Activated CD8-positive, alpha-beta memory T cell treated with anti-CD3 and anti-CD28 coated beads, Interleukin-2, amount 50 U/mL, for 48 hours (primary cell): Measurements from ENCODE around the gene BLOC1S6.

Experiments
- DNase-seq: peaks from one replicate; pipeline ENCODE4 v3.0.0-alpha.2; 2020

The BLOC1S6 gene

GRCh38 chr15:45588219-45588875 is 1.2 kb downstream of the BLOC1S6 start:
- no peak for DNase-seq

GRCh38 chr15:45589256-45589655 is 2.1 kb downstream of the BLOC1S6 start:
- DNase-seq: no peak

GRCh38 chr15:45594319-45594718 is 7.1 kb downstream of the BLOC1S6 start:
- DNase-seq: no peak

GRCh38 chr15:45594835-45595530 is 7.8 kb downstream of the BLOC1S6 start:
- DNase-seq: no peak

- DNase-seq: no peak
Observed at GRCh38 chr15:45603881-45604280, 16.7 kb downstream of the BLOC1S6 start.

- DNase-seq: no peak
Observed at GRCh38 chr15:45604326-45604725, 17.1 kb downstream of the BLOC1S6 start.

- DNase-seq: no peak
Observed at GRCh38 chr15:45606413-45606812, 19.2 kb downstream of the BLOC1S6 start.

- no peak for DNase-seq
Observed at GRCh38 chr15:45606841-45607240, 19.7 kb downstream of the BLOC1S6 start.

- DNase-seq: no peak
Observed at GRCh38 chr15:45611305-45611704, 24.1 kb downstream of the BLOC1S6 start.

- no peak for DNase-seq
Observed at GRCh38 chr15:45612790-45613415, 25.7 kb downstream of the BLOC1S6 start.

- DNase-seq: no peak
Observed at GRCh38 chr15:45616901-45617323, 29.7 kb downstream of the BLOC1S6 start.

- peak; percentile 58 for DNase-seq
Observed at GRCh38 chr15:45618813-45619212, 31.6 kb downstream of the BLOC1S6 start.

- DNase-seq: no peak
Observed at GRCh38 chr15:45628136-45628535, 41.0 kb downstream of the BLOC1S6 start.

GRCh38 chr15:45630917-45631691 is 43.9 kb downstream of the BLOC1S6 start:
- no peak for DNase-seq

- no peak for DNase-seq
Observed at GRCh38 chr15:45631776-45632175, 44.6 kb downstream of the BLOC1S6 start.

GRCh38 chr15:45634432-45635190 is 47.4 kb downstream of the BLOC1S6 start, which contains the start of gene SQOR:
Gene SQOR, plus strand, starts transcription at chr15:45635029. Its CDS starts 23,895 bp downstream, at chr15:45658924.
- peak; percentile 85 for DNase-seq

- DNase-seq: no peak
Observed at GRCh38 chr15:45635191-45635638, 48.0 kb downstream of the BLOC1S6 start.

- no peak for DNase-seq
Observed at GRCh38 chr15:45635763-45636292, 48.6 kb downstream of the BLOC1S6 start.

GRCh38 chr15:45637141-45637540 is 50.0 kb downstream of the BLOC1S6 start:
- DNase-seq: no peak

GRCh38 chr15:45637552-45638033 is 50.4 kb downstream of the BLOC1S6 start:
- no peak for DNase-seq

- DNase-seq: no peak
Observed at GRCh38 chr15:45640616-45641015, 53.4 kb downstream of the BLOC1S6 start.

GRCh38 chr15:45641374-45641781 is 54.2 kb downstream of the BLOC1S6 start:
- DNase-seq: no peak
